Esophagus squamous epithelium (tissue), 5 donors: ENCODE results near the gene PAPSS2. TPM values are rescaled to one million over a fixed set of nuclear protein-coding genes. Genes with fewer than 3 reads are reported as not detected.
"Not testable (repeated sequence)": the region's sequence is repeated elsewhere in the genome, so short reads cannot be mapped to it uniquely, and the experiment has no call there.

Source experiments
- DNase-seq: peaks from one replicate; lab custom pipeline; 2025; lab: John Stamatoyannopoulos, UW
- H3K27ac ChIP-seq, 4 donors: fragments of 200-600 bp; sonication (generic); one replicate each; pipeline ENCODE4 v1.5.1; 2016 to 2019; ENCODE audit warnings: mild to moderate bottlenecking in 1 of 4
- H3K27me3 ChIP-seq, 4 donors: fragments of 200-600 bp; sonication (generic); 1 replicate in 3 of 4; 2 replicates in 1 of 4; pipeline versions ENCODE4 v1.5.1 to v1.6.0; 2017 to 2021; ENCODE audit warnings: antibody characterized with exemption in 1 of 4
- H3K36me3 ChIP-seq, 3 donors: fragments of 200-600 bp; sonication (generic); one replicate each; pipeline ENCODE4 v1.5.1; 2016 to 2019
- H3K4me1 ChIP-seq, 3 donors: fragments of 200-600 bp; sonication (generic); one replicate each; pipeline ENCODE4 v1.5.1; 2017 to 2019
- H3K4me3 ChIP-seq, 4 donors: fragments of 200-600 bp; sonication (generic); 1 replicate in 3 of 4; 2 replicates in 1 of 4; pipeline ENCODE4 v1.5.1; 2016 to 2019; ENCODE audit warnings: mild to moderate bottlenecking in 2 of 4, moderate library complexity in 1 of 4
- H3K9me3 ChIP-seq, 3 donors: fragments of 200-600 bp; sonication (generic); one replicate each; pipeline ENCODE4 v1.5.1; 2016 to 2019
- CTCF ChIP-seq, 6 experiments: fragments of 450-650 bp in 4 of 6; fragments of 200-600 bp in 2 of 6; sonication (generic) in 2 of 6; IDR thresholded peaks; one replicate each; pipeline ENCODE4 v1.5.1; 2016 to 2019; ENCODE audit warnings: antibody characterized with exemption in 6 of 6, mild to moderate bottlenecking in 4 of 6, moderate library complexity in 4 of 6
- POLR2A ChIP-seq, 4 donors: fragments of 450-650 bp; IDR thresholded peaks; one replicate each; pipeline ENCODE4 v1.6.1; 2017; ENCODE audit warnings: antibody characterized with exemption in 4 of 4, mild to moderate bottlenecking in 4 of 4, moderate library complexity in 3 of 4
- WGBS, 2 donors: methylation state at CpG; one replicate each; pipeline ENCODE4 v1.1.5; 2018; 5-methylcytosine and 5-hydroxymethylcytosine counted together
- intact Hi-C: fragments of 100-400 bp; cut with DNase I; formaldehyde crosslinking; loops from one replicate; pipeline ENCODE4 v1.15.0; 2022
- total RNA-seq, 4 donors: library from RNA; depleted of rRNA; stranded (reverse); fragments of >200 nt; gene quantifications; one replicate each; pipeline ENCODE4 v1.1.0, GENCODE V29; 2016
- donor health status: DM: yes; HTN: yes; CAD: no.

Gene PAPSS2
- total RNA-seq, 4 donors from 2014 or later, result 1.8 to 13.3 (median 11.0) TPM

GRCh38 chr10:87617503-87617902, 42.2 kb upstream of the PAPSS2 start:
- Histone ChIP-seq H3K27me3 (peaks cover 0 to 21% (median 0%) of the 10 kb centered on the region in 4 donors), H3K27ac (no peak overlapping the region), H3K9me3 (no peaks in the 10 kb centered on the region), H3K4me1 (peaks cover 0 to 10% (median 0%) of the 10 kb centered on the region in 3 donors), H3K36me3 (no peaks in the 10 kb centered on the region), H3K4me3 (no peak overlapping the region)
- intact Hi-C loops, result no loop called here
- WGBS, 2 donors, result 77 to 78% methylated on average over 1 of the region's 1 CpG
- TF ChIP-seq POLR2A (IDR thresholded peaks at IDR 0.05) (no peak), CTCF (IDR thresholded peaks at IDR 0.05) (no peak)
- DNase-seq, result no peak

DNA sequence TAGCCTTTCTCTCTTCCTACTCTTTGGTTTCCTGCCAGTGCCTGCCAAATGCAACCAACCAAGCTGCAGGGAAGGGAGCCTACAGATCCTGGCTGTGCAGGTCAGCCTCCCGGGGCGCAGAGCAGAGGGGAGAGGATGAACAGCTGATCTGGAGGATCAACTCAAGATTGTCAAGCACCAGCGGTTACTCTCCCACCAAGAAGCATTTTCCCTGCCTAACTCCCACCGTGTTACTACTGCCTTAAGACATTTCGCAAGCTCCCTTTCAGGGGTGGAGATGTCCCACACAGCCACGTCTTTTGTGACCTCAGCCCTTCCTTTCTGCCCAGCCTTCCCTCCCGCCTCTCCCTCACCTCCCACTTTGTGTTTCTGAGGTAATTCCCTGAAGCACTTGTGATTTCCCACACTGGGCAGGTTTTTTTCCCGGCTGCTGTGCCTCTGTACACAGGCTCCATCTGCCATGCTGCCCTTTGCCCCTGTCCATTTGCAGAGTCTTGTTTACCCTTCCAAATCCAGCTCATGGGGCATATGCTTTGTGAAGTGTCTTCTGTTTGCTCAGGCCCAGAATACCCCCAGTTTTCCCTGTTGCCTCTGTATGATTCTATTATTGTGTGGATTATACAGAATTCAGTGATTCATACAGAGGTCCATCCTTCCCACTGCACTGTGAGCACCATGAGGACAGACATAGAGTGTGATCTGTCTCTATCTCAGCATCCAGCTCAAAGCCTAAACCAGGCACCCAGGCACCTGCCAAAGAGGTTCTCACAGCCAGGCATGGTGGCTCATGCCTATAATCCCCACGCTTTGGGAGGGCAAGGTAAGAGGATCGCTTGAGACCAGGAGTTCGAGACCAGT, 40.9 kb upstream of the PAPSS2 start:
- Histone ChIP-seq H3K4me1 (peaks cover 0 to 21% (median 0%) of the 10 kb centered on the region in 3 donors), H3K27me3 (peaks cover 0 to 24% (median 0%) of the 10 kb centered on the region in 4 donors), H3K9me3 (no peaks in the 10 kb centered on the region), H3K4me3 (no peak overlapping the region), H3K36me3 (no peaks in the 10 kb centered on the region), H3K27ac (no peak overlapping the region)
- intact Hi-C loops, result no loop called here
- no peak for DNase-seq
- 67 to 79% methylated on average over 10 to 11 of the region's 11 CpGs for WGBS, 2 donors
- TF ChIP-seq CTCF (IDR thresholded peaks at IDR 0.05), result no peak
- no peak for TF ChIP-seq POLR2A (IDR thresholded peaks at IDR 0.05)

DNA sequence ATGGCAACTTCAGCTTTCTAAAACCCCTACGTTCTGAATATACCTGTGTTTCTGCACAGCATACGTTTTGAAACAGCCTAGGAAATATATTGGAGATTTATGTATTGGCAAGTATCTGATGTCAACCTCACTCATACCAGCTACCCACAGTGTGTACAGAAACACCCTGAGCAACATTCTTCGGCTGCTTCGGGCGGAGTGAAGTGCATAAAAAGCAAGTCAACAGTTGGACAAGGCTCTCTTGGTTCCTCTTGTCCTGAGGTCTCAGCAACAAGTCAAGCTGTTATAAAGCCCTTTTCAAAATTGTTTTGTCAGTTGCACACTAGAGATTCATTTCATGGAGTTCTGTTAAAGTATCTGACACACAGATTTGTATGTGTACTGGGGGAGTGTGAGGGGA, 40.0 kb upstream of the PAPSS2 start:
- Histone ChIP-seq H3K27ac (no peak overlapping the region), H3K4me3 (no peak overlapping the region), H3K27me3 (peaks cover 0 to 24% (median 0%) of the 10 kb centered on the region in 4 donors), H3K36me3 (no peaks in the 10 kb centered on the region), H3K9me3 (no peaks in the 10 kb centered on the region), H3K4me1 (peaks cover 0 to 21% (median 0%) of the 10 kb centered on the region in 3 donors)
- 82 to 83% methylated on average over 5 of the region's 5 CpGs for WGBS, 2 donors
- DNase-seq, result no peak
- intact Hi-C loops, result no loop called here
- TF ChIP-seq CTCF (IDR thresholded peaks at IDR 0.05) (no peak), POLR2A (IDR thresholded peaks at IDR 0.05) (no peak)

DNA sequence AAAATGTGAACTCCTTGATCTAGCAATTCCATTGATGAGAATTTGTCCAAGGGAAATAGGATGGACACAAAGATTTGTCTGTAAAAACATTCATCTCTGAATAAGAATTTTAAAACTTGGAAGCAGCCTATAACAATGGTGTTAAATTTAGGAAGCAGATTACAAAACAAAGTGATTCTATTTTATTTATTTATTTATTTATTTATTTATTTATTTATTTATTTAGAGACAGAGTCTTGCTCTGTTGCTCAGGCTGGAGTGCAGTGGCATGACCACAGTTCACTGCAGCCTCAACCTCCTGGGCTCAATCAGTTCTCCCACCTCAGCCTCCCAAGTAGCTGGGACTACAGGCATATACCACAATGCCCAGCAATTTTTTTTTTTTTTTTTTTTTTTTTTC, 38.2 kb upstream of the PAPSS2 start:
- H3K36me3 ChIP-seq, intact Hi-C loops, H3K4me3 ChIP-seq, DNase-seq, H3K27ac ChIP-seq, H3K9me3 ChIP-seq: not testable (repeated sequence)
- peaks cover 0 to 24% (median 0%) of the 10 kb centered on the region in 4 donors for H3K27me3 ChIP-seq
- peaks cover 0 to 21% (median 0%) of the 10 kb centered on the region in 3 donors for H3K4me1 ChIP-seq

DNA sequence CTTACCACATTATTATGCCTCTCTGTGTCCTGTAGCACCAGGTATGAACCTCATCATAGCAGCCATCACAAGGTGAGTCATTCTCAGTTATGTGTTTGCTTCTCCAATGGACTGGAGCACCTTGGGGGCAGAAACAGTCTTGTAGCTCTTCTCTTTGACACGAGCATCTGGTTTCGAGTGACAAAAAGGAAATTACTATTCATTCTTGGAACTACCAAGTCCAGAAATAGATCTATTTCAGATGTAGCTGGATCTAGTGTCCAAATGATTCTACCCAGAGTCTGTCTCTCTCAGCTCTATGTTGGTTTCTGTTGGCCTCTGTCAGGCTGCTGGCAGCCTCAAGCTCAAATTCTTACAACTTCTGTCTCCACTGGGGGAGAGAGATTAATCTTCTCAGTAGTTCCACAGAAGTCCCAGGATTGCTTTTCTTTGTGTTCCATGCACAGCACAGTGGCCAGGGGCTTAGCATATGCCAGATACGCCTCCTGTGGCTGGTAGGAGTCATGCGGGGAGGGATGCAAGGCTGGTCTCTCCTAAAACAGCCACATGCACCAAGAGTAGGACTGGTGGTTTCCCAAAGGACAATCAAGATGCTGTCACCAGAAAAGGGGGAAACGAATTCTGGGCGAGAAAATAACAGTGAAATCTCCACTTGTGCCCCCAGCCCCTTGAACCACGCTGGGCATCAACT, 37.2 kb upstream of the PAPSS2 start:
- Histone ChIP-seq H3K4me3 (no peak overlapping the region), H3K4me1 (peaks cover 0 to 21% (median 0%) of the 10 kb centered on the region in 3 donors), H3K27ac (no peak overlapping the region), H3K36me3 (no peaks in the 10 kb centered on the region), H3K27me3 (peaks cover 0 to 20% (median 0%) of the 10 kb centered on the region in 4 donors), H3K9me3 (no peaks in the 10 kb centered on the region)
- TF ChIP-seq CTCF (IDR thresholded peaks at IDR 0.05), result no peak
- TF ChIP-seq POLR2A (IDR thresholded peaks at IDR 0.05), result no peak
- WGBS, 2 donors, result 64% methylated on average over 5 to 7 of the region's 7 CpGs
- intact Hi-C loops, result no loop called here
- no peak for DNase-seq
